ENCODE results near the gene EN1. TPM values are rescaled to one million over a fixed set of nuclear protein-coding genes. Genes with fewer than 3 reads are reported as not detected.

The EN1 gene
- total RNA-seq, 1 experiment from 2014 or later: not detected

GRCh38 chr2:118837067-118837466 is 10.4 kb downstream of the EN1 start (continued):
- TF ChIP-seq, protein P1, sequence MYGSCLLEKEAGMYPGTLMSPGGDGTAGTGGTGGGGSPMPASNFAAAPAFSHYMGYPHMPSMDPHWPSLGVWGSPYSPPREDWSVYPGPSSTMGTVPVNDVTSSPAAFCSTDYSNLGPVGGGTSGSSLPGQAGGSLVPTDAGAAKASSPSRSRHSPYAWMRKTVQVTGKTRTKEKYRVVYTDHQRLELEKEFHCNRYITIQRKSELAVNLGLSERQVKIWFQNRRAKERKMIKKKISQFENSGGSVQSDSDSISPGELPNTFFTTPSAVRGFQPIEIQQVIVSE (CRISPR knock-in tag; IDR thresholded peaks at IDR 0.05; ENCODE audit: borderline replicate concordance): no peak
- no peak for TF ChIP-seq ZNF232 (CRISPR knock-in tag; IDR thresholded peaks at IDR 0.05)
- no peak for TF ChIP-seq IRF2 (CRISPR knock-in tag; IDR thresholded peaks at IDR 0.05; ENCODE audit: borderline replicate concordance, low read depth)
- TF ChIP-seq GABPB1 (CRISPR knock-in tag; IDR thresholded peaks at IDR 0.05): no peak
- TF ChIP-seq ZMAT4 (CRISPR knock-in tag; IDR thresholded peaks at IDR 0.05): no peak
- TF ChIP-seq ZNF671 (CRISPR knock-in tag; IDR thresholded peaks at IDR 0.05): no peak

DNA sequence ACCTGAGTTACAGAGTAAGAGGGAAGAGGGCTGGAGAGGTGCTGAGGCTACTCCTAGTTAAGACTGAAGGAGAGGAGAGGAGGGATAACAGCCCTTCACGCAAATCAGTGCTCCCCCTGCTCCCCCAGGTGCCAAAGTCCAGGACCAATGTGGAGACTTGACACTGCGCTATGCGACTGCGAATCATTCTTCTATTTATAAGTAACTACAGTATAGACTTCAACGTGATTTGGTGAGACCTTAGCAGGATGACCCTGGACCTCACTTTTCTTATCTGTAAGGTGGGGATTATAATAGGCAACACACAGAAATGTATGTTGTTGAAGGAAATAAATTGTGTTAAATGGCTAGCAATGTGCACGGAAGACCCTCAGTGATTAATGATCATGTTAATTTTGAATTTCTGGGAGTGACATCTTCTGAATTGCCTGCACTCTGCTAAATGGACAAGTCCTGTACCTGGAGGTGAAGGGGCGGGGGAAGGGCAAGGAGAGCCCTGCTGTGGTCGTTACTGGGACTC is 11.0 kb downstream of the EN1 start:
- ChIA-PET POLR2A (no interaction called here), CTCF (interaction anchor here (1.7 kb wide), 1 partner anchor 19 kb away, joined by 8 read pairs; no protein-coding TSS in a partner anchor)
- peaks cover 100% of the 10 kb centered on the region for H3K27me3 Mint-ChIP-seq (ENCODE audit: low read depth)
- DNase-seq (ENCODE audit: low spot score) (no peak), ATAC-seq (peak; percentile 22; the same call in 1 of the 2 replicates)
- no peaks in the 10 kb centered on the region for H3K9me3 Mint-ChIP-seq
- peaks cover 45% of the 10 kb centered on the region for H3K4me1 Mint-ChIP-seq
- H3K27ac Mint-ChIP-seq: no peak overlapping the region
- no peaks in the 10 kb centered on the region for H3K36me3 Mint-ChIP-seq
- H3K4me3 Mint-ChIP-seq: peak overlapping the region; percentile 73
- TF ChIP-seq NFE2L1 (CRISPR knock-in tag; IDR thresholded peaks at IDR 0.05): no peak
- no peak for TF ChIP-seq KAT7 (CRISPR knock-in tag; IDR thresholded peaks at IDR 0.05; ENCODE audit: borderline replicate concordance)
- TF ChIP-seq, protein P2, sequence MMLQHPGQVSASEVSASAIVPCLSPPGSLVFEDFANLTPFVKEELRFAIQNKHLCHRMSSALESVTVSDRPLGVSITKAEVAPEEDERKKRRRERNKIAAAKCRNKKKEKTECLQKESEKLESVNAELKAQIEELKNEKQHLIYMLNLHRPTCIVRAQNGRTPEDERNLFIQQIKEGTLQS (CRISPR knock-in tag; conservative IDR thresholded peaks at IDR 0.05): no peak
- no peak for TF ChIP-seq RORB (CRISPR knock-in tag; IDR thresholded peaks at IDR 0.05)
- TF ChIP-seq, protein P3, sequence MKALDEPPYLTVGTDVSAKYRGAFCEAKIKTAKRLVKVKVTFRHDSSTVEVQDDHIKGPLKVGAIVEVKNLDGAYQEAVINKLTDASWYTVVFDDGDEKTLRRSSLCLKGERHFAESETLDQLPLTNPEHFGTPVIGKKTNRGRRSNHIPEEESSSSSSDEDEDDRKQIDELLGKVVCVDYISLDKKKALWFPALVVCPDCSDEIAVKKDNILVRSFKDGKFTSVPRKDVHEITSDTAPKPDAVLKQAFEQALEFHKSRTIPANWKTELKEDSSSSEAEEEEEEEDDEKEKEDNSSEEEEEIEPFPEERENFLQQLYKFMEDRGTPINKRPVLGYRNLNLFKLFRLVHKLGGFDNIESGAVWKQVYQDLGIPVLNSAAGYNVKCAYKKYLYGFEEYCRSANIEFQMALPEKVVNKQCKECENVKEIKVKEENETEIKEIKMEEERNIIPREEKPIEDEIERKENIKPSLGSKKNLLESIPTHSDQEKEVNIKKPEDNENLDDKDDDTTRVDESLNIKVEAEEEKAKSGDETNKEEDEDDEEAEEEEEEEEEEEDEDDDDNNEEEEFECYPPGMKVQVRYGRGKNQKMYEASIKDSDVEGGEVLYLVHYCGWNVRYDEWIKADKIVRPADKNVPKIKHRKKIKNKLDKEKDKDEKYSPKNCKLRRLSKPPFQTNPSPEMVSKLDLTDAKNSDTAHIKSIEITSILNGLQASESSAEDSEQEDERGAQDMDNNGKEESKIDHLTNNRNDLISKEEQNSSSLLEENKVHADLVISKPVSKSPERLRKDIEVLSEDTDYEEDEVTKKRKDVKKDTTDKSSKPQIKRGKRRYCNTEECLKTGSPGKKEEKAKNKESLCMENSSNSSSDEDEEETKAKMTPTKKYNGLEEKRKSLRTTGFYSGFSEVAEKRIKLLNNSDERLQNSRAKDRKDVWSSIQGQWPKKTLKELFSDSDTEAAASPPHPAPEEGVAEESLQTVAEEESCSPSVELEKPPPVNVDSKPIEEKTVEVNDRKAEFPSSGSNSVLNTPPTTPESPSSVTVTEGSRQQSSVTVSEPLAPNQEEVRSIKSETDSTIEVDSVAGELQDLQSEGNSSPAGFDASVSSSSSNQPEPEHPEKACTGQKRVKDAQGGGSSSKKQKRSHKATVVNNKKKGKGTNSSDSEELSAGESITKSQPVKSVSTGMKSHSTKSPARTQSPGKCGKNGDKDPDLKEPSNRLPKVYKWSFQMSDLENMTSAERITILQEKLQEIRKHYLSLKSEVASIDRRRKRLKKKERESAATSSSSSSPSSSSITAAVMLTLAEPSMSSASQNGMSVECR (CRISPR knock-in tag; IDR thresholded peaks at IDR 0.05; ENCODE audit: borderline replicate concordance): no peak
- TF ChIP-seq ZNF396 (CRISPR knock-in tag; IDR thresholded peaks at IDR 0.05; ENCODE audit: borderline replicate concordance): no peak
- TF ChIP-seq, protein P4, sequence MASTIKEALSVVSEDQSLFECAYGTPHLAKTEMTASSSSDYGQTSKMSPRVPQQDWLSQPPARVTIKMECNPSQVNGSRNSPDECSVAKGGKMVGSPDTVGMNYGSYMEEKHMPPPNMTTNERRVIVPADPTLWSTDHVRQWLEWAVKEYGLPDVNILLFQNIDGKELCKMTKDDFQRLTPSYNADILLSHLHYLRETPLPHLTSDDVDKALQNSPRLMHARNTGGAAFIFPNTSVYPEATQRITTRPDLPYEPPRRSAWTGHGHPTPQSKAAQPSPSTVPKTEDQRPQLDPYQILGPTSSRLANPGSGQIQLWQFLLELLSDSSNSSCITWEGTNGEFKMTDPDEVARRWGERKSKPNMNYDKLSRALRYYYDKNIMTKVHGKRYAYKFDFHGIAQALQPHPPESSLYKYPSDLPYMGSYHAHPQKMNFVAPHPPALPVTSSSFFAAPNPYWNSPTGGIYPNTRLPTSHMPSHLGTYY (CRISPR knock-in tag; IDR thresholded peaks at IDR 0.05): no peak
- no peak for TF ChIP-seq PREB (CRISPR knock-in tag; IDR thresholded peaks at IDR 0.05; ENCODE audit: borderline replicate concordance)
- TF ChIP-seq E2F4 (CRISPR knock-in tag; IDR thresholded peaks at IDR 0.05; ENCODE audit: borderline replicate concordance, low read depth): no peak
- TF ChIP-seq, protein P5, sequence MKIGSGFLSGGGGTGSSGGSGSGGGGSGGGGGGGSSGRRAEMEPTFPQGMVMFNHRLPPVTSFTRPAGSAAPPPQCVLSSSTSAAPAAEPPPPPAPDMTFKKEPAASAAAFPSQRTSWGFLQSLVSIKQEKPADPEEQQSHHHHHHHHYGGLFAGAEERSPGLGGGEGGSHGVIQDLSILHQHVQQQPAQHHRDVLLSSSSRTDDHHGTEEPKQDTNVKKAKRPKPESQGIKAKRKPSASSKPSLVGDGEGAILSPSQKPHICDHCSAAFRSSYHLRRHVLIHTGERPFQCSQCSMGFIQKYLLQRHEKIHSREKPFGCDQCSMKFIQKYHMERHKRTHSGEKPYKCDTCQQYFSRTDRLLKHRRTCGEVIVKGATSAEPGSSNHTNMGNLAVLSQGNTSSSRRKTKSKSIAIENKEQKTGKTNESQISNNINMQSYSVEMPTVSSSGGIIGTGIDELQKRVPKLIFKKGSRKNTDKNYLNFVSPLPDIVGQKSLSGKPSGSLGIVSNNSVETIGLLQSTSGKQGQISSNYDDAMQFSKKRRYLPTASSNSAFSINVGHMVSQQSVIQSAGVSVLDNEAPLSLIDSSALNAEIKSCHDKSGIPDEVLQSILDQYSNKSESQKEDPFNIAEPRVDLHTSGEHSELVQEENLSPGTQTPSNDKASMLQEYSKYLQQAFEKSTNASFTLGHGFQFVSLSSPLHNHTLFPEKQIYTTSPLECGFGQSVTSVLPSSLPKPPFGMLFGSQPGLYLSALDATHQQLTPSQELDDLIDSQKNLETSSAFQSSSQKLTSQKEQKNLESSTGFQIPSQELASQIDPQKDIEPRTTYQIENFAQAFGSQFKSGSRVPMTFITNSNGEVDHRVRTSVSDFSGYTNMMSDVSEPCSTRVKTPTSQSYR (CRISPR knock-in tag; IDR thresholded peaks at IDR 0.05): no peak
- no peak for TF ChIP-seq IRF2 (CRISPR knock-in tag; IDR thresholded peaks at IDR 0.05; ENCODE audit: borderline replicate concordance, low read depth)
- TF ChIP-seq, protein P6, sequence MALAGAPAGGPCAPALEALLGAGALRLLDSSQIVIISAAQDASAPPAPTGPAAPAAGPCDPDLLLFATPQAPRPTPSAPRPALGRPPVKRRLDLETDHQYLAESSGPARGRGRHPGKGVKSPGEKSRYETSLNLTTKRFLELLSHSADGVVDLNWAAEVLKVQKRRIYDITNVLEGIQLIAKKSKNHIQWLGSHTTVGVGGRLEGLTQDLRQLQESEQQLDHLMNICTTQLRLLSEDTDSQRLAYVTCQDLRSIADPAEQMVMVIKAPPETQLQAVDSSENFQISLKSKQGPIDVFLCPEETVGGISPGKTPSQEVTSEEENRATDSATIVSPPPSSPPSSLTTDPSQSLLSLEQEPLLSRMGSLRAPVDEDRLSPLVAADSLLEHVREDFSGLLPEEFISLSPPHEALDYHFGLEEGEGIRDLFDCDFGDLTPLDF (CRISPR knock-in tag; IDR thresholded peaks at IDR 0.05): no peak
